NCI-H774 (cell line): ENCODE results near the gene ZNF423.
"Not testable (repeated sequence)": the region's sequence is repeated elsewhere in the genome, so short reads cannot be mapped to it uniquely, and the experiment has no call there.

Experiments
- DNase-seq: peaks from one replicate; lab custom pipeline; 2025; lab: John Stamatoyannopoulos, UW

The ZNF423 gene

DNA sequence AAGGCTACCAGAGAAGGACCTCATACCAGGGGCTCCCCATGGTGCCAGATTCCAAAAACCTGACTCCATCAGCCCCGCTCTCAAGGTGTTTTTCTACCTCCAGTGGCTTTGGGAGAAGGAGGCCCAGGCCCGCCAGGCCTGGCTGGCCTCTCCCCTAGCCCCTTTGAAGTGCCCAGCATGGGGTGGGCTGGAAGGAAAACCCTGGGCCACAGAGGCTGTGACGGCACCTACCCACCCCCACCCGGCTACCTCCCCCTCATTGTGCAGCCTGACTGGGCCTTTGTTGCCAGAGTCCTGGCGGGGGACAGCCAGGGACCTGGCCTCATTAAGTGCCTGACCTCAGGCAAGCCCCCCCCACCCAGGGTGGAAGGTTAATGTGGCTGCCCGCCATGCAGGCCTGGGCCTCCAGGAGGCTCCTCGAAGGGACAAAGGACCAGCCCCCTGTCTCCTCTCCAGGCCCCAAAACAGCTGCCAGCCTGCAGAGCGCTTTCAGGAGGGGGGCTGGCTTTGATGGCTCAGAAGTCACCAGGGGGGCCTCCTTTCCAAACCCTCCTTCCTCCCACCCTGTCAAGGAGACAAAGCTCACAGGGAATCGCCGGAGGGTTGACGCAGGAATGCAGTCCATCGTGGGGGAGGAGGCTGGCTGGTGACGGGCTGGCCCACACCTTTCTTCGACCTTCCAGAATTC is 159.4 kb downstream of the ZNF423 start:
- DNase-seq = no peak

GRCh38 chr16:49695782-49696413 is 160.0 kb downstream of the ZNF423 start:
- DNase-seq = no peak

GRCh38 chr16:49693445-49693844 is 162.5 kb downstream of the ZNF423 start:
- no peak for DNase-seq

- DNase-seq = no peak
Observed at GRCh38 chr16:49690778-49691177, 165.1 kb downstream of the ZNF423 start.

DNA sequence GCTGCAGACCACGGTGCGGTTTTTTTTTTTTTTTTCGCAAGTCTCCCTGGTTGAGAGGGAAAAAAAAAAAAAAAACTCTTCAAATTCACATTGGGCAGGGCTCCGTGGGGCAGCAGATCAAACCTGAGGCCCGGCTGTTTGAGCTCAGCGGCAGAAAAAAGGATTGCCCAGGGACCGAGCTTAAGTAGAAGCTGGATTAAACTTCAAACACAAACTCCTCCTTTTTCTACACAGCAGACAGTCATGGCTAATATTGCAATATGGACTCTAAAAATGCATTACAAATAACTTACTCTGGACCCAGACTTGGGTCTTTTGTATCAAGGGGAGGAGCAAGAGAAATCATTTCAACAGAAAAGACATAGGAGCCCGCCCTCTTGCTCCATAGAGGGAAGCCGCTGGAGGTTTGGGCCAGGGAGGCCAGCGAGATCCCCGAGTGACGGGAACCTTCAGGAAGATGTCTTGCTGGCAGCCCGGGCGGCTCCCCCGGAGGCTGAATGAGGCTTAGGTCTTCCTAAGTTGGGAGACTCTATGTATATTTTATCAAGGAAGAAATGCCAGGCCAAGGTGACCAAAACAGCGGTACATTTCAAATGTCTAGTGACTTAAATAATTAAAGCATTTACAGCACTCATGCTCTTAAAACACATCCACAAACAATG is 167.7 kb downstream of the ZNF423 start:
- no peak for DNase-seq

DNA sequence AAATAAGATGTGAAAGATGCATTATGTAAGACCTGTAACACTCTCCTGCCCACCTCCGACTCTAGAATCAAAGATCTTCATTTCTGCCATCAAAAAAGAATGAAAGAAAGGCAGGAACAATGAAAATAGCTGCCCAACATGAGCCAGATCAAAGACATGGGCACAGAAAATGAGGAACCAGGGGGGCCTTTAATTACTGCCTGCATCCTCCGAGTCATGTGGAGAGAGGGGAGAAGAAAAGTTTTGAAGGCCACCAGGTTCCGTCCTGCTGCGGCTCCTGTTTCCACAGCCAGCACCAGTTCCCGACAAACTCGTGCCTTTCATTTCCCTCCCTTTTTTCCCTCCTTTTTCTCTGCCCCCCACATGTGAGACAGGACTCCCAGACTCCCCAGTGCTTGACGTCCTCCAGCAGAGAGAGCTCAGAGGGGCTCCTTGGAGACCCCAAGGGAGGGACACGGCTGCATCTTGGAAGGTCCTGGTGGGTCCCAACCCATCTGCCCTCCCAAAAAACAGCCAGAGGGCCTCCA is 168.4 kb downstream of the ZNF423 start:
- DNase-seq = no peak

- no peak for DNase-seq
Observed at GRCh38 chr16:49684696-49685095, 171.2 kb downstream of the ZNF423 start.

- no peak for DNase-seq
Observed at GRCh38 chr16:49682577-49683165, 173.2 kb downstream of the ZNF423 start.

DNA sequence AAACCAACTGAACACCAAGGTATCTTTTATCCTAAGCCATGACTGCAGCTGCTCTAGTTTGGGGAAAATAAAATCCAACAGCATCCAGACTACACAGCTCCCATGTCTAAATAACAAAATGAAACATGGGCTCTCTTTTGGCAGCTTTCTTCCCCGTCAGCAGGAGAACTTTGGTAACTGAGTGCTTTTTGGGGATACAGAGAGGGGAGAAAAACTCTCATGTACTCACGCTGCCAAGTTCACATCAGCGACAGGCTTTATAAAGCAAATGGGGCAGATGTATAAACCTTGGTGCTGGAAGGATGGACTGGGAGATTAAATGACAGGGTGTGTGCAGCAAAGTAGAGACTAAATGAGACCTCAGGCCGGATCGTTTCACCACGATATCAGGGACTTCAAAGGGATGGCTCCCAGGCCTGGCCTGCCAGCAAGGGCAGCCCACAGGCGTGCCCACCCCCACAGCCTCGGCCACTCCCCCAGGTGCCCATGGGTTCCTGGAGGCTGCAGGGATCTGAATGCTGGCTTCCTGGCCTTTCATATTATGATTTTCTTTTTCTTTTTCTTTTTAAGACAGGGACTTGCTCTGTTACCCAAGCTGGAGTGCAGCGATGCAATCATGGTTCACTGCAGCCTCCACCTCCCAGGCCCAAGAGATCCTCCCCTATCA is 174.6 kb downstream of the ZNF423 start:
- DNase-seq = no peak

DNA sequence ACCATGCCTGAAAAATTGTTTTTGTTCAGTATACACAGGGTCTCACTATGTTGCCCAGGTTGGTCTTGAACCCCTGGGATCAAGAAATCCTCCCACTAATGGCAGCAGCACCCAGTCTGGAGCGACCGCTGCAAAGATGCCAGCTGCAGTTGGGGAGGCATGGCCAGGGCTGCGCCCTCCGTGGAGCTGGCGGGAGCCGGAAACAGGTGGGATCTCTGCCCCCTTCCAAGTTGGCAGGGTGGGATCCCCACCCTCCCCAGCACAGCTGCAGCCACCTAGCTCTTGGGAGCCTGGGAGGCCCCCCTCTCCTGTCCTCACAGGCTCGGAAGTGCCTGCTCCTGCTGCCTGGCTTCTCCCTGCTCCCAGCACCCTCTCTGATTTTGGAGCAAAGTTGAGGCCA is 176.8 kb downstream of the ZNF423 start:
- DNase-seq = no peak

DNA sequence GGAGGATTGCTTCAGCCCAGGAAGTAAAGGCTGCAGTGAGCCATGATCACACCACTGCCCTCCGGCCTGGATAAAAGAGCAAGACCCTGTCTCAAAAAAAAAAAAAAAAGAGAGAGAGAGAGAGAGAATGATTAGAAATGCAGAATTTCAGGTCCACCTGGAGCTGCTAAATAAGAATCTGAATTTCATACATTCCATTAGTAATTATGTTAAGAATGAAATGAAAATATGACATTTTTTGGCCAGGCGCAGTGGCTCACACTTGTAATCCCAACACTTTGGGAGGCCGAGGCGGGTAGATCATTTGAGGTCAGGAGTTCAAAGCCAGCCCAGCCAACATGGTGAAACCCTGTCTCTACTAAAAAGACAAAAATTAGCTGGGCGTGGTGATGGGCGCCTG is 178.3 kb downstream of the ZNF423 start:
- not testable (repeated sequence) for DNase-seq

GRCh38 chr16:49675413-49675812 is 180.5 kb downstream of the ZNF423 start:
- no peak for DNase-seq

DNA sequence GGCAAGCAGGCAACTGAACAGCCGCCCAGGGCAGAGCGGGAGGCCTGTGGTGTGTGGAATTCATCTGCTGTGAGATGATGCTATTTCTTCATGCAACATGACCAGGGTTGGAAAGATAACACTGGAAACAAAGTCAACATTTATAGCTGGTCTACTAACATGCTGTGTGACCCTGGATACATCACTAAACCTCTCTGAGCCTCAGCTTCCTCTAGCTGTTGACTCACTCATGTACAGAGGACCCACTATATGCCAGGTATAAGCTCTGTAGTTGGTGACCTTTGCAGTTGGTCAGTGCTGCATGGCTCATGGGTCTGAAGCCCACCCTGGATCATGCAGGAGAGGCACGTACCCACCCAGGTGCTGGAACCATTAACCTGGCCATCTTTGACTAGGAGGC is 180.9 kb downstream of the ZNF423 start:
- no peak for DNase-seq

DNA sequence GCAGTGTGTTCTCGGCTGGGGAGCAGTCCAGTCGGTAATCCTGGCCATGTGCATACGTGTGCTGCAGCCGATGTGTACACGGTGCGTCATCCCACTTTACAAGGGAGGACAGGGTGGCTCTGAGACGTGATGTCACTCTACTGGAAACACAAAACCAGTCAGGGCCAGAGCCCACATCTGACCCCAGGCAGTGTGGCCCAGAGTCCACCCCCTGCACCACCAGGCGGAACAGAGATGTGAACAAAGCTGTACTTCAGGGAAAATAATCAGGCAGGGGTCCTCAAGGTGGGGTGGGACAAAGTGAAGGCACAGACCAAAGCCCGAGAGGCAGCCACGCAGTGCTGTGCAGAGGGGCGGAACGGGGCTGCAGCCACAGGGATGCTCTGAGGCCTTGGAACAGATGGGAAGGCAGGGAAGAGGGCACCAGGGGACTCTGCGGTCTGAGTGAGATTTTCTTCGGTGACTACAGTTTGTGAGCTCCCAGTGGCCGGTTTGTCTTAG is 181.5 kb downstream of the ZNF423 start:
- DNase-seq = no peak

GRCh38 chr16:49673442-49673841 is 182.5 kb downstream of the ZNF423 start:
- DNase-seq = no peak

DNA sequence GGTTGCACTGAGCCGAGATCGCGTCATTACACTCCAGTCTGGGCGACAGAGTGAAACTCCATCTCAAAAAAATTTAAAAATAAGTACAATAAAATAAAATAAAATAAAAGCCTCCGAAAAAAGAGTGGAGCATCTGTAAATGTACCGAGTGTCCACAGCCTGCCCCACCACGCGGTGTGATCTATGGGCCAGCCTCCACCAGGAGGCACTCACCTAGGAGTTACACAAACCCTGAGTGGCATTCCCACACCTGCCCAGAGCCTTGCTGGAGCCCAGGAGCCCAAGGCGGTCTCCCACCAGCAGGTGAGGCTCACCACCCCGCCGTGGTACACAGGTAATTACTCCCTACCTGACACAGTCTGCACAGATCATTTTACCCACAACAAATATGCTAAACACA is 183.2 kb downstream of the ZNF423 start:
- DNase-seq = no peak

DNA sequence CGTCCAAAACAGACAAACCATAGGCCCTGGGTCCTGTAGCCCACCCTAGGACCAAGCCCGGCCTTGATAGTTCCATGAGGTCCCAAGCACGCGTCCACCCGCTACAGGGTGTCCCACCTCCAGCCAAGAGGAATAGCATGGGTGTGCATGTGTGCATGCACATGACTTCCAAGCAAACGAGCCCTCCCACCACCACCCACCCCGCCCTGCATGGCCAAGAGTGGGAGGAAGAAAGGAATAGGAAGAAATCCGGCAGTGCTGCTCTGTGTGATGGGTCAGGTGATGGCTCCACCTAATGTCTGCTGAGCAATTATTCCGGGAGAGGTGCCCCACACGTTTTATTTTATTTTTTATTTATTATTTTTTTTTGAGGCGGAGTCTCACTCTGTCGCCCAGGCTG is 184.6 kb downstream of the ZNF423 start:
- DNase-seq = no peak

DNA sequence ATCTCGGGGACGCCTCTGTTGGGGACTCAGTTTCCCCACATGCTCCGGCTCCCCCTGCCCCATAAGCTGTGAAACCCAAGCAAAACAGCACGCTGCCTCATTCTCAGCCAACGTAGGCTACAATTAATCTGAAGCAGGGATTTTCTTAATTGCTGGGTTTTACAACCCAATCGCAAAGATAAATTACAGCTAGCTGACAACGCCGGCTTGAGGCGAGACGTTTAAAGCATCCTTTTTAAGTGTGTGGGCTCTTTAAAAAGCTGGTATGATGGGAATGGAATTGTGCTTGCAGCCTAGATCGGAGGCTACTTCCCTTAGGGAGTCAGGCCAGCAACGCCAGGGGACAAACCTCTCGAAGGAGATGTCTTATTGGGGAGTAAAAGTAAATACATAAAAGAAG is 185.3 kb downstream of the ZNF423 start:
- no peak for DNase-seq

DNA sequence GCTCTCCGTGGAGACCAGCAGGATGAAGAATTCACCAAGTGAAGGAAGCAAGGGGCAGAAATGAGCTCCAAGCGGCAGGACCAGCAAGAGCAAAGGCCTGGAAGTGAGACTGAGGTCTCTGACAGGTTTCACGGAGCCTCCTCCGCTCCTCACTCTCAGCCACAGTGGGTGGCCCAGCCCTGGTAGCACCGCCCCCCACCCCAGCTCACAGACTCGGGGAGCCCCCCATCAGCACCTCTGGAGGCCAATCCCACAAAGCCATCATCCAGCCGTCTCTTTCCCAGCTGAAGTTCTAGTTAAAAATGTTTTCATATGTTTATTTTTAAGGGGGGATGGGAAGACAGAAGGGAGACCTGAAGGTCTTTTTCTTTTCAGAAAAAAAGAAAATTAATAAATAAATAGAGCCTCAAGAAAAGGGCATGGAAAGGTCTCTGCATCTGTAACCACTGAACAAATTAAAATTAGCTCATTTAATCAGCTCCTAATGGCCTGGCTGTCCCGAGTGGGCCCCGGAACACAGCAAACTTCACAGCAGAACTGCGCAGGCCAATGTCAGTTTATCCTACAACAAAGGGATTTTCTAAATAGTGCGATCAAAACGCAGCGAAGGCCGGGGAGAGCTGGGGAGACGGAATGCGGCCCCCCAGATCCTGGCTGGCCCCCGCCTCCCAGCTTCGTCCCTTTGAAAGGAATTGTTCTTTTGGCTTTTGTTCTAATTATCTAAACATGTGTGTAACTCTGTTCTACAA is 190.3 kb downstream of the ZNF423 start:
- no peak for DNase-seq

- no peak for DNase-seq
Observed at GRCh38 chr16:49664221-49665215, 191.4 kb downstream of the ZNF423 start.
